HG03108 (cell line): ENCODE measurements around the gene COL4A2.

ENCODE experiments used
- ATAC-seq: cut with Tn5 transposase; IDR thresholded peaks from one replicate; pipeline ENCODE4 v1.9.1; 2021; ENCODE audit warnings: moderate library complexity; ENCODE audit not compliant: unreplicated experiment

The COL4A2 gene

GRCh38 chr13:110503979-110504499, 197.0 kb downstream of the COL4A2 start:
- ATAC-seq, result no peak

- ATAC-seq, result no peak
Observed at GRCh38 chr13:110505594-110505993, 198.5 kb downstream of the COL4A2 start.

- no peak for ATAC-seq
Observed at GRCh38 chr13:110506396-110506795, 199.3 kb downstream of the COL4A2 start.

- no peak for ATAC-seq
Observed at GRCh38 chr13:110506859-110507566, 199.9 kb downstream of the COL4A2 start.

- ATAC-seq, result no peak
Observed at GRCh38 chr13:110507678-110508381, 200.7 kb downstream of the COL4A2 start.

GRCh38 chr13:110509478-110509926, 202.4 kb downstream of the COL4A2 start:
- ATAC-seq, result no peak

GRCh38 chr13:110509971-110510786, 203.1 kb downstream of the COL4A2 start:
- peak; percentile 54 for ATAC-seq

GRCh38 chr13:110511509-110512181, 204.6 kb downstream of the COL4A2 start:
- no peak for ATAC-seq

GRCh38 chr13:110512198-110512740, 205.2 kb downstream of the COL4A2 start:
- no peak for ATAC-seq

GRCh38 chr13:110516500-110516899, 209.4 kb downstream of the COL4A2 start:
- no peak for ATAC-seq

GRCh38 chr13:110517505-110518225, 210.6 kb downstream of the COL4A2 start:
- no peak for ATAC-seq

- ATAC-seq, result no peak
Observed at GRCh38 chr13:110518226-110518525, 211.1 kb downstream of the COL4A2 start.

- no peak for ATAC-seq
Observed at GRCh38 chr13:110518571-110518970, 211.5 kb downstream of the COL4A2 start.

- no peak for ATAC-seq
Observed at GRCh38 chr13:110519046-110519445, 212.0 kb downstream of the COL4A2 start.

- ATAC-seq, result no peak
Observed at GRCh38 chr13:110519506-110519905, 212.4 kb downstream of the COL4A2 start.

- no peak for ATAC-seq
Observed at GRCh38 chr13:110520431-110521295, 213.6 kb downstream of the COL4A2 start.

GRCh38 chr13:110521296-110521680, 214.2 kb downstream of the COL4A2 start:
- ATAC-seq, result no peak

GRCh38 chr13:110521946-110522345, 214.9 kb downstream of the COL4A2 start:
- ATAC-seq, result no peak

- no peak for ATAC-seq
Observed at GRCh38 chr13:110522721-110523120, 215.6 kb downstream of the COL4A2 start.
